ENCODE data around the gene CACNB1.

The CACNB1 gene

GRCh38 chr17:39204245-39204644 lies 6.8 kb upstream of the CACNB1 start:
- DNase-seq (ENCODE audit: low read depth in 2 of 3, low spot score in 1 of 3): no peak

GRCh38 chr17:39200957-39201510 lies 3.6 kb upstream of the CACNB1 start:
- DNase-seq (ENCODE audit: low read depth in 2 of 3, low spot score in 1 of 3): no peak

GRCh38 chr17:39200070-39200879 lies 2.8 kb upstream of the CACNB1 start, which contains the start of gene RPL19:
Gene RPL19 (plus strand): TSS chr17:39200283. CDS start chr17:39200345, 62 bp downstream.
- DNase-seq (ENCODE audit: low read depth in 2 of 3, low spot score in 1 of 3): peak; percentile 61 to 72 (median 71)

- DNase-seq (ENCODE audit: low read depth in 2 of 3, low spot score in 1 of 3): peak; percentile 79 to 84 (median 82)
These were observed 2.3 kb upstream of the CACNB1 start for GRCh38 chr17:39199820-39200069.

GRCh38 chr17:39198186-39198566 lies 707 bp upstream of the CACNB1 start:
- no peak for DNase-seq (ENCODE audit: low read depth in 2 of 3, low spot score in 1 of 3)

- no peak for DNase-seq (ENCODE audit: low read depth in 2 of 3, low spot score in 1 of 3)
These were observed 619 bp downstream of the CACNB1 start for GRCh38 chr17:39196808-39197291.

- no peak for DNase-seq (ENCODE audit: low read depth in 2 of 3, low spot score in 1 of 3)
These were observed 1.1 kb downstream of the CACNB1 start for GRCh38 chr17:39196241-39196807.

- no peak for DNase-seq (ENCODE audit: low read depth in 2 of 3, low spot score in 1 of 3)
These were observed 1.8 kb downstream of the CACNB1 start for GRCh38 chr17:39195568-39196160.

- DNase-seq (ENCODE audit: low read depth in 2 of 3, low spot score in 1 of 3): no peak
These were observed 2.4 kb downstream of the CACNB1 start for GRCh38 chr17:39194985-39195524.

- DNase-seq (ENCODE audit: low read depth in 2 of 3, low spot score in 1 of 3): no peak
These were observed 3.1 kb downstream of the CACNB1 start for GRCh38 chr17:39194089-39194984.

GRCh38 chr17:39193346-39193745 lies 4.1 kb downstream of the CACNB1 start:
- no peak for DNase-seq (ENCODE audit: low read depth in 2 of 3, low spot score in 1 of 3)

GRCh38 chr17:39192901-39193300 lies 4.6 kb downstream of the CACNB1 start:
- no peak for DNase-seq (ENCODE audit: low read depth in 2 of 3, low spot score in 1 of 3)

GRCh38 chr17:39191750-39192510 lies 5.5 kb downstream of the CACNB1 start:
- DNase-seq (ENCODE audit: low read depth in 2 of 3, low spot score in 1 of 3): no peak

- DNase-seq (ENCODE audit: low read depth in 2 of 3, low spot score in 1 of 3): no peak
These were observed 10.2 kb downstream of the CACNB1 start for GRCh38 chr17:39187152-39187830.

GRCh38 chr17:39186481-39187002 lies 10.9 kb downstream of the CACNB1 start:
- DNase-seq (ENCODE audit: low read depth in 2 of 3, low spot score in 1 of 3): no peak

GRCh38 chr17:39183720-39184119 lies 13.7 kb downstream of the CACNB1 start:
- DNase-seq (ENCODE audit: low read depth in 2 of 3, low spot score in 1 of 3): no peak

GRCh38 chr17:39183045-39183444 lies 14.4 kb downstream of the CACNB1 start:
- no peak for DNase-seq (ENCODE audit: low read depth in 2 of 3, low spot score in 1 of 3)

GRCh38 chr17:39181303-39181702 lies 16.2 kb downstream of the CACNB1 start:
- DNase-seq (ENCODE audit: low read depth in 2 of 3, low spot score in 1 of 3): no peak

GRCh38 chr17:39178536-39178935 lies 18.9 kb downstream of the CACNB1 start:
- DNase-seq (ENCODE audit: low read depth in 2 of 3, low spot score in 1 of 3): no peak
